Measurements from ENCODE around the gene PTCRA. TPM values are rescaled to one million over a fixed set of nuclear protein-coding genes. Genes with fewer than 3 reads are reported as not detected.
"Not testable (repeated sequence)": the region's sequence is repeated elsewhere in the genome, so short reads cannot be mapped to it uniquely, and the experiment has no call there.

Gene PTCRA
- total RNA-seq, 2 donors from 2014 or later = not detected

GRCh38 chr6:42877695-42878094, 38.2 kb upstream of the PTCRA start:
- Histone ChIP-seq H3K4me1 (peaks cover 32% of the 10 kb centered on the region), H3K4me3 (no peak overlapping the region), H3K9me3 (no peaks in the 10 kb centered on the region), H3K27me3 (no peaks in the 10 kb centered on the region), H3K27ac (peak overlapping the region in 1 of 4 donors; percentile 18), H3K36me3 (replicated peaks in 1 of 2; ENCODE audit: insufficient read depth in 1 of 2, low read depth in 2 of 2) (no peaks in the 10 kb centered on the region)
- TF ChIP-seq CTCF (IDR thresholded peaks at IDR 0.05) = no peak
- no peak for TF ChIP-seq POLR2A (IDR thresholded peaks at IDR 0.05)
- intact Hi-C loops (cut with DNase I) = loop anchor here (5.0 kb wide), 1 partner anchor 215 kb away; no protein-coding TSS in a partner anchor
- DNase-seq = no peak
- 21 to 29% methylated on average over 3 of the region's 3 CpGs for WGBS, 2 donors
- no peak for ATAC-seq

- Histone ChIP-seq H3K27ac (peak within 1 kb of the TSS; percentile 76 to 95 (median 84)), H3K4me1 (peaks cover 32% of the 10 kb centered on the region), H3K9me3 (no peaks in the 10 kb centered on the region), H3K4me3 (peak within 1 kb of the TSS; percentile 85 to 94), H3K27me3 (no peaks in the 10 kb centered on the region), H3K36me3 (replicated peaks in 1 of 2; ENCODE audit: insufficient read depth in 1 of 2, low read depth in 2 of 2) (peaks cover 12 to 14% of the 10 kb centered on the region in 2 donors)
- 0 to 1% methylated on average over 39 to 41 of the region's 41 CpGs for WGBS, 2 donors
- ATAC-seq (peak; percentile 96), DNase-seq (peak; percentile 79 to 89 (median 86))
- peak; percentile 35 to 81 (median 76) for TF ChIP-seq POLR2A (IDR thresholded peaks at IDR 0.05)
- TF ChIP-seq CTCF (IDR thresholded peaks at IDR 0.05) = peak in 4 of 7 experiments; percentile 14 to 46 (median 34)
- intact Hi-C loops (cut with DNase I) = loop anchor here (5.0 kb wide), 1 partner anchor 217 kb away; no protein-coding TSS in a partner anchor
Observed at GRCh38 chr6:42879372-42880239, 36.2 kb upstream of the PTCRA start, which contains the start of gene RPL7L1. Gene RPL7L1, plus strand, starts transcription at chr6:42879616. Its CDS starts 295 bp downstream, at chr6:42879911.

- DNase-seq; H3K27me3 ChIP-seq; intact Hi-C loops (cut with DNase I); H3K9me3 ChIP-seq; ATAC-seq: not testable (repeated sequence)
- H3K4me1 ChIP-seq = peaks cover 32% of the 10 kb centered on the region
- H3K27ac ChIP-seq = peak overlapping the region; percentile 76 to 95 (median 84)
- 8 to 11% methylated on average over 25 of the region's 25 CpGs for WGBS, 2 donors
- H3K4me3 ChIP-seq = peak overlapping the region; percentile 85 to 94
- H3K36me3 ChIP-seq (replicated peaks in 1 of 2; ENCODE audit: insufficient read depth in 1 of 2, low read depth in 2 of 2) = peaks cover 16 to 18% of the 10 kb centered on the region in 2 donors
Observed at GRCh38 chr6:42880240-42880817, 35.5 kb upstream of the PTCRA start.

GRCh38 chr6:42880871-42881270, 35.0 kb upstream of the PTCRA start:
- peak overlapping the region; percentile 85 to 94 for H3K4me3 ChIP-seq
- H3K27me3 ChIP-seq; ATAC-seq; H3K9me3 ChIP-seq; DNase-seq; intact Hi-C loops (cut with DNase I): not testable (repeated sequence)
- peak overlapping the region in 3 of 4 donors; percentile 77 to 95 (median 91) for H3K27ac ChIP-seq
- peaks cover 32% of the 10 kb centered on the region for H3K4me1 ChIP-seq
- peaks cover 16 to 24% of the 10 kb centered on the region in 2 donors for H3K36me3 ChIP-seq (replicated peaks in 1 of 2; ENCODE audit: insufficient read depth in 1 of 2, low read depth in 2 of 2)
- 74 to 81% methylated on average over 12 of the region's 12 CpGs for WGBS, 2 donors

GRCh38 chr6:42885702-42886101, 30.2 kb upstream of the PTCRA start:
- H3K27me3 ChIP-seq = no peaks in the 10 kb centered on the region
- no peak for TF ChIP-seq CTCF (IDR thresholded peaks at IDR 0.05)
- TF ChIP-seq POLR2A (IDR thresholded peaks at IDR 0.05) = no peak
- ATAC-seq (no peak), DNase-seq (no peak)
- H3K4me1 ChIP-seq = peaks cover 19% of the 10 kb centered on the region
- peaks cover 16 to 29% of the 10 kb centered on the region in 2 donors for H3K36me3 ChIP-seq (replicated peaks in 1 of 2; ENCODE audit: insufficient read depth in 1 of 2, low read depth in 2 of 2)
- WGBS, 2 donors = 54 to 66% methylated on average over 4 of the region's 4 CpGs
- H3K9me3 ChIP-seq = no peaks in the 10 kb centered on the region
- intact Hi-C loops (cut with DNase I) = no loop called here
- no peak overlapping the region for H3K27ac ChIP-seq
- H3K4me3 ChIP-seq = no peak overlapping the region

- H3K27ac ChIP-seq; H3K27me3 ChIP-seq; H3K9me3 ChIP-seq; H3K4me1 ChIP-seq; intact Hi-C loops (cut with DNase I); DNase-seq; ATAC-seq; H3K4me3 ChIP-seq: not testable (repeated sequence)
- WGBS, 2 donors = 75 to 83% methylated on average over 3 to 4 of the region's 4 CpGs
- peaks cover 16 to 28% of the 10 kb centered on the region in 2 donors for H3K36me3 ChIP-seq (replicated peaks in 1 of 2; ENCODE audit: insufficient read depth in 1 of 2, low read depth in 2 of 2)
Observed at GRCh38 chr6:42888201-42888600, 27.7 kb upstream of the PTCRA start.

Measured in body of pancreas (tissue), 4 donors.